SK-N-MC (cell line): ENCODE measurements around the gene AMN.

Source experiments
- EZH2 ChIP-seq: fragments of 200-600 bp; sonication (generic); IDR thresholded peaks from one replicate; pipeline ENCODE4 v1.6.1; 2017; ENCODE audit warnings: antibody characterized with exemption
- POLR2AphosphoS5 ChIP-seq: IDR thresholded peaks from 2 replicates; pipeline ENCODE4 v1.6.1; 2012; ENCODE audit warnings: mild to moderate bottlenecking, low read depth, low read length, borderline replicate concordance

DNA sequence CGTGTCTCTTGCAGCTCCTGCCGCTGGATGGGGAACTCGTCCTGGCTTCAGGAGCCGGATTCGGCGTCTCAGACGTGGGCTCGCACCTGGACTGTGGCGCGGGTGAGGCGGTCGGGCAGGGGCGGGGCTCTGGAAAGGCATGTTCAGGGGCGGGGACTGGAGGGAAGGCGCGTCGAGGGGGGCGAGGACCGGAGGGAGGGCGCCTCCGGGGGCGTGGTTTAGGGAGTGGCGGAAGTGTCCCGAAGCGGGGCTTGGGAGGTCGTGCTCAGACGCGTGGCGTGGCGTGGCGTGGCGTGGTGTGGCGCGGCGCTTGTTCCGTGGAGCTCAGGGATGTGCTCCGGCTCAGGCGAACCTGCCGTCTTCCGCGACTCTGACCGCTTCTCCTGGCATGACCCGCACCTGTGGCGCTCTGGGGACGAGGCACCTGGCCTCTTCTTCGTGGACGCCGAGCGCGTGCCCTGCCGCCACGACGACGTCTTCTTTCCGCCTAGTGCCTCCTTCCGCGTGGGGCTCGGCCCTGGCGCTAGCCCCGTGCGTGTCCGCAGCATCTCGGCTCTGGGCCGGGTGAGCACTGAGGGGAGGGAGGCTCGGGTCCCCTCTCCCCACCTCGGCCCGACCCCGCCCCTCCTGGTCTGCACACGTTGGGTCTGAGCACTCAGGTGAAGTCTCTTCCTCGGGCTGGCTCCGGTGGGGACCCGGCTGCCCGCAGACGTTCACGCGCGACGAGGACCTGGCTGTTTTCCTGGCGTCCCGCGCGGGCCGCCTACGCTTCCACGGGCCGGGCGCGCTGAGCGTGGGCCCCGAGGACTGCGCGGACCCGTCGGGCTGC lies 6.2 kb downstream of the AMN start:
- TF ChIP-seq EZH2: no peak
- peak; percentile 67 for TF ChIP-seq POLR2AphosphoS5
